Astrocyte of the hippocampus (primary cell): Measurements from ENCODE around the gene RNASEH2C.
"Not testable (repeated sequence)": the region's sequence is repeated elsewhere in the genome, so short reads cannot be mapped to it uniquely, and the experiment has no call there.

Experiments used
- DNase-seq: peaks from one replicate; pipeline ENCODE4 v3.0.0; 2011; ENCODE audit warnings: low read depth, low spot score

Gene RNASEH2C

DNA sequence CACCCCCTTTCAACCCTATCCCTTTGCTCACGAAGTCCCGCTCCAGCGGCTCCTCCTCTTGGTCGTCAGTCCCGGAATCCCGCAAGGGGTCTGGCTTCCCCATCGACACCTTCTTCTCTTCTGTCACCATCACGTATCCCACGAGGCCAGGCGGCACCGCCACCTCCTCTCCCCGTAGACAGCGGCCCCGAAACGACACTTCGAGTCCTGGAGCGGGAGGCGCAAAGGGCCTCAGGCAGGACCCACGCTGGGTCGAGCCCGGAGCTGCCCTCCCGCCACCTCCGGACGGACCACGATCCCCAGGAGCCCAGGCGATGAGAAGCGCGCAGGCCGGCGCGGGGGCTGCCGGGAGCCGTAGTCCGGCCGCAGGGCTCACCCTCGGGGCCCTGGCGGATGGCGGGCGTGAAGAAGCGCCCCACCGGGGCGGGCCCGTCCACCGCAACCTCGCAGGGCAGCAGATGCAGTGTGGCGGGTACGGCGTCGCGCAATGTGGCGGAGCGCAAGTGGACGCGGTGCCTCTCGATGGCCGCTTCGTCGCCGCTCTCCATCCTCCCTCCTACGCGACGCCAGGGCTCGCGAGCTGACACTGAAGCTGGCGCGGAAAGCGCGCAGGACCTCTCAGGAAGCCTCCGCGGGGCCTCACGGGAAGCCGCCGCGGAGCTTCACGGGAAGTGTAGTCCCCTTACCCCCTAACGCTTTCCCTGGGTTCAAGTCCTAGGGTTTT lies at the start of gene RNASEH2C:
RNASEH2C (minus strand) TSS at position 588 of the 724 bp plus-strand sequence; CDS start at position 548, 40 bp downstream.
- peak; percentile 95 for DNase-seq

DNA sequence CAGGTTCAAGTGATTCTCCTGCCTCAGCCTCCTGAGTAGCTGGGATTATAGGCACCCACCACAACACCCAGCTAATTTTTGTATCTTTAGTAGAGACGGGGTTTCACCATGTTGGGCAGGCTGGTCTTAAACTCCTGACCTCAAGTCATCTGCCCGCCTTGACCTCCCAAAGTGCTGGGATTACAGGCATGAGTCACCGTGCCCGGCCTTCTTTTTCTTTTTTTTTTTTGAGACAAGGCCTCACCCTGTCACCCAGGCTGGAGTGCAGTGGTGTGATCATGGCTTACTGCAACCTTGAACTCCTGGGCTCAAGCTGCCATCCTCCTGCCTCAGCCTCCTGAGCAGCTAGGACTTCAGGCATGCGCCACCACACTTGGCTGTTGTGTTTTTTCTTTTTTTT lies 47.2 kb upstream of the RNASEH2C start:
- DNase-seq: not testable (repeated sequence)

DNA sequence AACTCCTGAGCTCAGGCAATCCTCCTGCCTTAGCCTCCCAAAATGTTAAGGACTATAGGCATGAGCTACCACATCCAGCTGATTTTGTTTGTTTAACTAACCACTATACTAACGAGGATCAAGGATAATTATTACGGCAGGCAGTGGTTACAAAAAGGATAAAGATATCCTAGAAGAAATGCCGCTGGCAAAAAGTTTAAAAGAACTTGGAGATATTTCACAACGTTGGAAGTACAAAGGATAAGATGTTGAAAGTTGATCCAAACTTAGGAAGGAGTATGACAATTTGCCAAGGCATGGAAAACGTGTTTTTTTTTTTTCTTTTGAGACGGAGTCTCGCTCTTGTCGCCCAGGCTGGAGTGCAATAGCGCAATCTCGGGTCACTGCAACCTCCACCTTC lies 46.8 kb upstream of the RNASEH2C start:
- DNase-seq: no peak

GRCh38 chr11:65766535-65766934 lies 45.9 kb upstream of the RNASEH2C start:
- DNase-seq: peak; percentile 84

DNA sequence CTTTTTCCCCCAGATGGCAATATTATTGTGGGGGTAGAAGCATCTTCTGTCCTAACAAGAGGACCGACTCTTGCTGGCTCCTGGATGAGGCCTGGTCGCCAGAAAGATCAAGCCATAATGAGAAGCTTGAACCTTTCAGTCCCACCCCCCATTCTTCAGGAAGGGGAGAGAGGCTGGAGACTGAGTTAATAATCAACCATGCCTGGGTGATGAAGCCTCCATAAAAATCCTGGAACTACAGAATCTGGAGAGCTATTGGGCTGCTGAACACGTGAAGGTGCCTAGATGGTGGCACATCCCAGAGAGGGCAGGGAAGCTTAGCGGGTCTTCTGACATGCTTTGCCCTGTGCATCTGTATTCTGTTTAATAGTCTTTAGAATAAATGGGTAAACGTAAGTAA lies 43.8 kb upstream of the RNASEH2C start:
- DNase-seq: no peak

GRCh38 chr11:65762816-65763215 lies 42.2 kb upstream of the RNASEH2C start:
- DNase-seq: not testable (repeated sequence)

DNA sequence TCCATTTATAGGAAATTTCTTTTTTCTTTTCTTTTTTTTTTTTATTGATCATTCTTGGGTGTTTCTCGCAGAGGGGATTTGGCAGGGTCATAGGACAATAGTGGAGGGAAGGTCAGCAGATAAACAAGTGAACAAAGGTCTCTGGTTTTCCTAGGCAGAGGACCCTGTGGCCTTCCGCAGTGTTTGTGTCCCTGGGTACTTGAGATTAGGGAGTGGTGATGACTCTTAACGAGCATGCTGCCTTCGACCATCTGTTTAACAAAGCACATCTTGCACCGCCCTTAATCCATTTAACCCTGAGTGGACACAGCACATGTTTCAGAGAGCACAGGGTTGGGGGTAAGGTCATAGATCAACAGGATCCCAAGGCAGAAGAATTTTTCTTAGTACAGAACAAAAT lies 41.6 kb upstream of the RNASEH2C start:
- not testable (repeated sequence) for DNase-seq

GRCh38 chr11:65745049-65745448 lies 24.5 kb upstream of the RNASEH2C start:
- no peak for DNase-seq

GRCh38 chr11:65744699-65745042 lies 24.1 kb upstream of the RNASEH2C start:
- DNase-seq: no peak

DNA sequence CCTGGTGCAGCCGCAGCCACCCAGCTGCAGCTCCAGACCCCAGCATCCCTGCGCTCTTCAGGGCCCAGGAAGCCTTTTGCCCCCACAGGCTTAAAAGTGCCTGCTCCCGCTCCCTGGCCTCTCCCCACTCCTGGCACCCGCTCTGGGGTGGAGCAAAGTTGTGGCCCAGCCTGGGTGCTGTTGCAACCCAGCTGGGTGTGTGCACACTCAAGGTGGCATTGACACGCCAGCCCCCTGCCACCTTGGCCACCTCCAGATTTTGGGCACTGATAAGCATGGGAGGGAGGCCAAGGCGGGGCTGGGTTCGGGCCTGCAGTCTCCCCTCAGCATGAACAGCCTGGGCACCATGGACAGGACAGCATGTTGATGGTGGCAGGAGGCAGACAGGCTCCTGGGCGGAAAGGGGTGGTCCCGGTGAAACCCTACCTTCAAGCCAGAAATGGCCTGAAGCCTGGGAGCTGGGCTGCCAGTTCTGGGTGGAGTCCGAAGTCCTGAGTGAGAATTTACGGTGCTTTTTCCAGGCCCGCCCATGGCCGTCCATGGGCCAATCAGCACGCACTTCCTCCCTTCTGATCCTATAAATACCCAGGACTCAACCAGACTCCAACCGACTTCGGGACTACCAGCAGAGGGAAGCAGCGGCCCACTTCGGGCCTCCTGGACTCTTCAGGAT lies 23.6 kb upstream of the RNASEH2C start:
- DNase-seq: no peak

- DNase-seq: no peak
Measured at GRCh38 chr11:65743681-65744025, 23.1 kb upstream of the RNASEH2C start.

- DNase-seq: no peak
Measured at GRCh38 chr11:65742353-65742752, 21.8 kb upstream of the RNASEH2C start.

- DNase-seq: no peak
Measured at GRCh38 chr11:65741185-65741584, 20.6 kb upstream of the RNASEH2C start.

DNA sequence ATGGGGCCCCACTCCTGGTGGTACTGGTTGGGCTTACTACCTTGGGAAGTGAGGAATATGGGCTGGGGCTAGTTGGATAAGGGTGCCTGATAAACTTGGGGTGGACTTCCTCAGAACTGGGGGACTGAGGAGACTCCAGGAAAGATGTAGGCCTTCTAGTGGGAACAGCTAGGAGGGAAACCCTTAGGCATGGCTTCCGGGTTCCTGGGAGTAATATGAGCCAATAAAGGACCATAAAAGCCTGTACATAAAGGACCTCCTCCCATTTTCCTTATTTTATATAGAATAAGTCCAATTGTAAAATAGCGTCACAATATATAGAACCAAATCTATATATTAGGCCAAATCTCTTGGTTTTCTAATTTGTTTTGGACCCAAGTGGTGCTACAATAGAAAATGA lies 18.4 kb upstream of the RNASEH2C start:
- DNase-seq: no peak

DNA sequence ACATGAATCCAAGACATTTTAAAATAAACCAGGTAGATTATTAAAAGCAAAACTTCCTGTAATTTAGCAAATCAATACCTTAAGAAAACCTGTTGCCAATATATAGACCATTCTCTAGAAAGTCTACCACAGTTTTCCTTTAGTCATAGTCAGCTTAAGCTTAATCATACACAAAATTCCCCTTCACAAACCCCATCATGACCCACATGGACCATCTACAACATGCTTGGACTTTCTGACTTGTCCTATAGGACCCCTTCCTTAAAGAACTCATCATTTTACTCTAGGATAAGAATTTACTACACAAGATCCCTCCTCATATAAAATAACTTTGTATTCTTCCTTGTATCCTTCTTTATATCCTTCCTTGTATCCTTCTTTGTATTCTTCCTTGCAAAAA lies 16.2 kb upstream of the RNASEH2C start:
- no peak for DNase-seq

DNA sequence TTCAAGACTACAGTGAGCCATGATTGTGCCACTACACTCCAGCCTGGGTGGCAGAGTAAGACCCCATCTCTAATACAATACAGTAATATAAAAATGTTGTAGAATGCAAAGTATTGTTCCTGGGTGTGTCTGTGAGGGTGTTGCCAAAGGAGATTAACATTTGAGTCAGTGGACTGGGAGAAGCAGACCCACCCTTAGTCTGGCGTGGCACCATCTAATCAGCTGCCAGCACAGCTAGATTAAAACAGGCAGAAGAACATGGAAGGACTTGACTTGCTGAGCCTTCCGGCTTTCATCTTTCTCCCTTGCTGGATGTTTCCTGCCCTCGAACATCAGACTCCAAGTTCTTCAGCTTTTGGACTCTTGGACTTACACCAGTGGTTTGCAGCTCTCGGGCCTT lies 14.5 kb upstream of the RNASEH2C start:
- not testable (repeated sequence) for DNase-seq

- DNase-seq: no peak
Measured at GRCh38 chr11:65730461-65730860, 9.9 kb upstream of the RNASEH2C start.

GRCh38 chr11:65727865-65728264 lies 7.3 kb upstream of the RNASEH2C start:
- DNase-seq: no peak

DNA sequence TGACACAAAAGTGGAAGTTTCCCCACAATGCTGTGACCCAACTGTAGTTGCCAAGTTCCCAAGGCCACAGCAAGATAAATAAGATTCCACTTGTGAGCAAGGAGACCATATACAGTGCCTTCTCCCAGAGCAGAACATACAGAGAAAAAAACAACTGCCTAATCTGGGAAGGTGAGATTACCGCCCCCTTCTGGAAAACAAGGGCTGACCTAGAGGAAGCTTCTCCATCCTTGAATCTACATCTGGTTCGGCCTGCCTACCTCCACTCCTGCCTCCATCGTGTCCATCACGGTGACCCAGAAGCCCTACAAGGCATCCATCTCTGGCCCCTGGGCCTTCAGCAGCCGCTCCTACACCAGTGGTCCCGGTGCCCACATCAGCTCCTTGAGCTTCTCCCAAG lies 6.1 kb upstream of the RNASEH2C start:
- no peak for DNase-seq

DNA sequence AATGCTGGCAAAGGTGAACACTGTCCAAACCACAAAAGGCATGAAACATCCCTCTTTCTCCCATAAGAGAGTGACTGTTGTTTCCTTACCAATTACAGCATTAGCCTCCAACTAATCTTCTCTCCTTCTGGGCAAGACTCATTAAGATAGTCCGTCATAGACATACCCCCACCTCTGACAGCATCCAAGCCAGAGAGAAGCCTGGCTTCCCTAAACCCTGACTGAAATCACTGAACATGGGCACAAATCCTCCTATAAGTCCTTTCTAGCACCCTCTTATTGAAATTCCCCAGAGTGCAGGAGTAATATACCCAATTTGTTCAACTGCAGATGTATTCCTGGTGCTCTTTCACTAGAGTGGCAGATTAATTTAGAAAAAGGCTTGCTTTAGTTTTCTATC lies 1.7 kb upstream of the RNASEH2C start:
- no peak for DNase-seq

GRCh38 chr11:65719871-65720210 lies 757 bp downstream of the RNASEH2C start:
- no peak for DNase-seq

GRCh38 chr11:65718964-65719492 lies 1.6 kb downstream of the RNASEH2C start:
- DNase-seq: peak; percentile 17

GRCh38 chr11:65718531-65718930 lies 2.1 kb downstream of the RNASEH2C start:
- no peak for DNase-seq
